Mucosa of descending colon (tissue), 3 donors: ENCODE data around the gene TTF1. TPM values are rescaled to one million over a fixed set of nuclear protein-coding genes. Genes with fewer than 3 reads are reported as not detected.

Experiments
- ATAC-seq: fragments of 200-7000 bp; cut with Tn5 transposase; one replicate; pipeline ENCODE4 v1.9.1; 2020; ENCODE audit warnings: mild to moderate bottlenecking, moderate library complexity
- DNase-seq, 3 donors: peaks; one replicate each; pipeline ENCODE4 v3.0.0-alpha.2; 2020
- H3K36me3 ChIP-seq: fragments of 200-600 bp; one replicate; pipeline ENCODE4 v1.8.0; 2021; ENCODE audit warnings: low read depth, mild to moderate bottlenecking
- H3K4me1 ChIP-seq: fragments of 200-600 bp; one replicate; pipeline ENCODE4 v1.8.0; 2021; ENCODE audit warnings: low read depth, mild to moderate bottlenecking
- H3K4me3 ChIP-seq: fragments of 200-600 bp; one replicate; pipeline ENCODE4 v1.8.0; 2021; ENCODE audit warnings: mild to moderate bottlenecking
- H3K9me3 ChIP-seq: fragments of 200-600 bp; one replicate; pipeline ENCODE4 v1.8.0; 2021; ENCODE audit warnings: mild to moderate bottlenecking
- intact Hi-C, 2 donors: fragments of 100-400 bp; cut with DNase I in 1 of 2; cut with micrococcal nuclease in 1 of 2; formaldehyde crosslinking; loops; one replicate each; pipeline versions ENCODE4 v1.11.0 to v1.11.1; 2022; cut with DNase I, micrococcal nuclease
- total RNA-seq, 3 donors: library from RNA; stranded (reverse); fragmentation: NEBNext Ultra II Directional in 2 of 3; extraction: Animal tissue kit (Norgen Biotek cat#: 25700) in 2 of 3; gene quantifications; one replicate each; pipeline versions ENCODE4 v1.2.1 to v1.2.4, GENCODE V29; 2021 to 2023
- TF ChIP-seq, protein P1 (sequence below): fragments of 200-600 bp; IDR thresholded peaks from one replicate; pipeline ENCODE4 v1.8.0; 2022; ENCODE audit warnings: antibody characterized with exemption, mild to moderate bottlenecking
- donor health status: DM: no; HTN: no; CAD: no; lungs with moderate emphysema.
- donor health status: DM: no; HTN: no; CAD: no.
- donor health status: DM: no; HTN: yes; CAD: no.

The TTF1 gene
- total RNA-seq, 3 donors from 2014 or later = 9.1 to 15.1 (median 9.7) TPM

DNA sequence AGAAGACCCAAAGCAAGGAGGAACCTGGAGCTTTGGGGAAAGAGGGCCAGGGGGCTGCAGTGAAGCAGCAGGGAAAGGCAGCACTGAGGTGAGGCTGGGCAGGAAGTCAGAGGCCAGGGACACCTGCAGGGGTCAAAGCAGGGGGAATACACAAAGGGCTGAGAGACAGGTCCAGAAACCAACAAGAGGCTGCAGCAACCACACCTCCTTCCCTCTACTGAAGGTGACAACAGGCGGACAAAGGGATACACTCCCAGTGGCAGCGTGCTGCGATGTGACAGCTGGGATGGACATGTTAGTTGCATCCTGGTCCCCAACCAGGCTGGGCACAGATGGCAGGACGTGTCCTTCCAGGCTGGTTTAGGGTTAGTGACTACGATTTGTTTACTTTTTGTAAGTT is 15.9 kb upstream of the TTF1 start:
- no peaks in the 10 kb centered on the region for H3K36me3 ChIP-seq
- H3K9me3 ChIP-seq = no peaks in the 10 kb centered on the region
- ATAC-seq (no peak), DNase-seq (no peak)
- H3K4me1 ChIP-seq = no peaks in the 10 kb centered on the region
- intact Hi-C loops = no loop called here
- H3K4me3 ChIP-seq = no peak overlapping the region
- TF ChIP-seq, protein P1, sequence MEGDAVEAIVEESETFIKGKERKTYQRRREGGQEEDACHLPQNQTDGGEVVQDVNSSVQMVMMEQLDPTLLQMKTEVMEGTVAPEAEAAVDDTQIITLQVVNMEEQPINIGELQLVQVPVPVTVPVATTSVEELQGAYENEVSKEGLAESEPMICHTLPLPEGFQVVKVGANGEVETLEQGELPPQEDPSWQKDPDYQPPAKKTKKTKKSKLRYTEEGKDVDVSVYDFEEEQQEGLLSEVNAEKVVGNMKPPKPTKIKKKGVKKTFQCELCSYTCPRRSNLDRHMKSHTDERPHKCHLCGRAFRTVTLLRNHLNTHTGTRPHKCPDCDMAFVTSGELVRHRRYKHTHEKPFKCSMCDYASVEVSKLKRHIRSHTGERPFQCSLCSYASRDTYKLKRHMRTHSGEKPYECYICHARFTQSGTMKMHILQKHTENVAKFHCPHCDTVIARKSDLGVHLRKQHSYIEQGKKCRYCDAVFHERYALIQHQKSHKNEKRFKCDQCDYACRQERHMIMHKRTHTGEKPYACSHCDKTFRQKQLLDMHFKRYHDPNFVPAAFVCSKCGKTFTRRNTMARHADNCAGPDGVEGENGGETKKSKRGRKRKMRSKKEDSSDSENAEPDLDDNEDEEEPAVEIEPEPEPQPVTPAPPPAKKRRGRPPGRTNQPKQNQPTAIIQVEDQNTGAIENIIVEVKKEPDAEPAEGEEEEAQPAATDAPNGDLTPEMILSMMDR = no peak

- Histone ChIP-seq H3K4me3 (no peak overlapping the region), H3K36me3 (no peaks in the 10 kb centered on the region), H3K9me3 (no peaks in the 10 kb centered on the region), H3K4me1 (no peaks in the 10 kb centered on the region)
- TF ChIP-seq, protein P1 = no peak
- intact Hi-C loops = no loop called here
- ATAC-seq (no peak), DNase-seq (no peak)
These were observed 12.2 kb upstream of the TTF1 start for GRCh38 chr9:132418726-132419363.

DNA sequence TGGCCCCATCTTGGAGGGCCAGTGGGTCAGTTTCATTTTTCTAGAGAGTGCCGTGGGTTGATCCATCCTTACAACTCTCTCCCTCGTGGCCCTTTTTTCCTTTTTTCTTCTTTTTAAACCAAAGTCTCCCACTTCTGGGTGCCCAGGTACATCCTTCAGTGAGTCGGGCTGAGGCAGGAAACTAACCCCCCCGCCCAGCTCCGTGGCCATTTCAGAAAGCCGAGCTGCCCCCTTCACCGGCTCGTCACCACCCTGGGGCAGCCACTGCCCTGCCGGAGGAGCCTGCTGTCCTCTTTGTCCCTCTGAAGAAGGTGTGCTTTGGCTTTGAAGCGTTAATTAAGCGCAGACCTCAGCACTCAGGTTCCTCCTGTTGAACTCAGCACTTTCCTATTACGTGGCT is 8.5 kb upstream of the TTF1 start:
- DNase-seq (no peak), ATAC-seq (no peak)
- intact Hi-C loops = no loop called here
- H3K4me3 ChIP-seq = no peak overlapping the region
- H3K36me3 ChIP-seq = no peaks in the 10 kb centered on the region
- TF ChIP-seq, protein P1 = no peak
- H3K9me3 ChIP-seq = no peaks in the 10 kb centered on the region
- peaks cover 11% of the 10 kb centered on the region for H3K4me1 ChIP-seq

DNA sequence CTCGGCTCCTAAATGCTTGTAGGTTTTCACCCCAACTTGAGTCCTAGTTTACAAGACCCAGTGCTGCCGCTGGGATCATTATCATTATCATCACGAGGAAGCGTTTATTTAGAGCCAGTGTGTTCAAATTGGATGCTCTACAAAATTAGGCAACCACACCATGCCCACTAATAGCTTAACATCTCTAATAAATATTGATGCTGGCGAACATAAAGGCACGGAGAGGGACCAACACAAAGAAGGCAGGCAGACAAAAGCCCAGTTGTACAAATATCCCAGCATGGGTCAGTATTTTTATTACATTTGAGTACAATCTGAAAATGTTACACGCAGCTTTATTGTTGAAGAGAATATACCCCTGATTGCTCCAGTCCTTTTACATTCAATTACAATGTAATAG is 8.1 kb upstream of the TTF1 start:
- Histone ChIP-seq H3K4me1 (peaks cover 16% of the 10 kb centered on the region), H3K9me3 (no peaks in the 10 kb centered on the region), H3K36me3 (no peaks in the 10 kb centered on the region), H3K4me3 (no peak overlapping the region)
- TF ChIP-seq, protein P1 = no peak
- intact Hi-C loops = no loop called here
- ATAC-seq = no peak
- DNase-seq = no peak

- Histone ChIP-seq H3K9me3 (no peaks in the 10 kb centered on the region), H3K36me3 (no peaks in the 10 kb centered on the region), H3K4me3 (no peak overlapping the region), H3K4me1 (peaks cover 18% of the 10 kb centered on the region)
- TF ChIP-seq, protein P1 = no peak
- intact Hi-C loops = no loop called here
- DNase-seq (no peak), ATAC-seq (no peak)
These were observed 7.3 kb upstream of the TTF1 start for GRCh38 chr9:132413926-132414325.

GRCh38 chr9:132412089-132412488 is 5.4 kb upstream of the TTF1 start:
- no peaks in the 10 kb centered on the region for H3K9me3 ChIP-seq
- DNase-seq (no peak), ATAC-seq (no peak)
- intact Hi-C loops = no loop called here
- TF ChIP-seq, protein P1 = no peak
- no peaks in the 10 kb centered on the region for H3K36me3 ChIP-seq
- peaks cover 21% of the 10 kb centered on the region for H3K4me1 ChIP-seq
- no peak overlapping the region for H3K4me3 ChIP-seq
